DND-41 (cell line): ENCODE data around the gene VPS72.

ENCODE experiments used
- ATAC-seq: fragments of 200-7000 bp; cut with Tn5 transposase; 3 replicates; pipeline ENCODE4 v1.9.1; 2021; ENCODE audit warnings: low read depth; ENCODE audit not compliant: insufficient read depth
- DNase-seq: peaks from one replicate; pipeline ENCODE4 v3.0.0-alpha.2; 2020
- H2AFZ ChIP-seq: 2 replicates; pipeline ENCODE4 v1.6.0; 2012; ENCODE audit warnings: low read depth, low read length
- H3K27ac ChIP-seq: 2 replicates; pipeline ENCODE4 v1.5.1; 2012; ENCODE audit warnings: low read length, inconsistent platforms
- H3K27me3 ChIP-seq: fragments of 200-600 bp; sonication (generic); 2 replicates; pipeline ENCODE4 v1.6.0; 2012; ENCODE audit warnings: low read length, mild to moderate bottlenecking, inconsistent platforms; ENCODE audit not compliant: insufficient read depth, poor library complexity
- H3K36me3 ChIP-seq: 2 replicates; pipeline ENCODE4 v1.5.1; 2012; ENCODE audit warnings: low read length, inconsistent platforms; ENCODE audit not compliant: insufficient read depth
- H3K4me1 ChIP-seq: 2 replicates; pipeline ENCODE4 v1.5.1; 2012; ENCODE audit warnings: mild to moderate bottlenecking, low read length; ENCODE audit not compliant: insufficient read depth
- H3K4me2 ChIP-seq: 2 replicates; pipeline ENCODE4 v1.6.0; 2012; ENCODE audit warnings: mild to moderate bottlenecking, moderate library complexity, low read length, inconsistent platforms; ENCODE audit not compliant: insufficient read depth
- H3K4me3 ChIP-seq, 2 experiments: fragments of 200-600 bp in 1 of 2; shearing (Covaris generic) in 1 of 2; 2 replicates each; pipeline ENCODE4 v1.5.1; 2012 to 2016; ENCODE audit warnings: inconsistent platforms in 2 of 2, low read length in 2 of 2, mild to moderate bottlenecking in 2 of 2, low read depth in 1 of 2, moderate library complexity in 1 of 2
- H3K79me2 ChIP-seq: 2 replicates; pipeline ENCODE4 v1.6.0; 2012; ENCODE audit warnings: low read length, inconsistent platforms; ENCODE audit not compliant: insufficient read depth
- H3K9ac ChIP-seq: 2 replicates; pipeline ENCODE4 v1.6.0; 2012; ENCODE audit warnings: low read depth, mild to moderate bottlenecking, inconsistent platforms, low read length, moderate library complexity
- H3K9me3 ChIP-seq: 2 replicates; pipeline ENCODE4 v1.5.1; 2012; ENCODE audit warnings: low read length, moderate library complexity, mild to moderate bottlenecking, inconsistent platforms; ENCODE audit not compliant: insufficient read depth, severe bottlenecking
- H4K20me1 ChIP-seq: 2 replicates; pipeline ENCODE4 v1.6.0; 2012; ENCODE audit warnings: low read length; ENCODE audit not compliant: insufficient read depth
- CTCF ChIP-seq: IDR thresholded peaks from 2 replicates; pipeline ENCODE4 v1.5.1; 2012; ENCODE audit warnings: borderline replicate concordance, low read length, moderate library complexity, mild to moderate bottlenecking; ENCODE audit not compliant: poor library complexity, severe bottlenecking; ENCODE audit errors: extremely low read depth
- EZH2 ChIP-seq: IDR thresholded peaks from 3 replicates; pipeline ENCODE4 v1.6.1; 2012; ENCODE audit warnings: borderline replicate concordance, low read depth, mild to moderate bottlenecking, moderate library complexity, low read length, inconsistent platforms; ENCODE audit not compliant: severe bottlenecking

Gene VPS72

DNA sequence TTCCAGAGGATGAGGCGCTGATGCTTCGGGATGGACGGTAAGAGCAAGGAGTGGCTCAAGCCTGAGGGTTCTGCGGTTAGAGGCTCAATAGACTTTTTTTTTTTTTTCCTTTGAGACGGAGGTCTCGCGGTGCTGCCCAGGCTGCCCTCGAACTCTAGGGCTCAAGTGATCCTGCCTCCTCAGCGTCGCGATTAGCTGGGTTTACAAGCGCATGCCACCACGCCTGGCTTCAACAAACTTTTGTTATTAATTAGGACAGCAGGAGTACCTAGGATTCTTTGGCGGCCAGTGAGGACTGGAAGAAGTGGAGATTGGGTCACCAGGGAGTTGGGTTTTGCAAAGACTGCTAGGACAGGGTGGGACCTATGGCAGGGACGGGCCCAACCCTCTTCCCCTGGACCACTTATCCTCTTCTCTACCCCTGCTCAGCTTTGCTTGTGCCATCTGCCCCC, 23.5 kb downstream of the VPS72 start:
- H3K36me3 ChIP-seq: peaks cover 39% of the 10 kb centered on the region
- ATAC-seq: no peak
- peak overlapping the region; percentile 75 for H3K27ac ChIP-seq
- H3K27me3 ChIP-seq: no peaks in the 10 kb centered on the region
- TF ChIP-seq EZH2 (no peak), CTCF (no peak)
- peaks cover 31% of the 10 kb centered on the region for H3K4me1 ChIP-seq
- peak; percentile 24 for DNase-seq
- H3K4me3 ChIP-seq: peak overlapping the region; percentile 89 to 91
- H2AFZ ChIP-seq: peak overlapping the region; percentile 91
- no peaks in the 10 kb centered on the region for H4K20me1 ChIP-seq
- peaks cover 38% of the 10 kb centered on the region for H3K79me2 ChIP-seq
- H3K9ac ChIP-seq: peak overlapping the region; percentile 71
- H3K9me3 ChIP-seq: no peaks in the 10 kb centered on the region
- H3K4me2 ChIP-seq: peak overlapping the region; percentile 96

DNA sequence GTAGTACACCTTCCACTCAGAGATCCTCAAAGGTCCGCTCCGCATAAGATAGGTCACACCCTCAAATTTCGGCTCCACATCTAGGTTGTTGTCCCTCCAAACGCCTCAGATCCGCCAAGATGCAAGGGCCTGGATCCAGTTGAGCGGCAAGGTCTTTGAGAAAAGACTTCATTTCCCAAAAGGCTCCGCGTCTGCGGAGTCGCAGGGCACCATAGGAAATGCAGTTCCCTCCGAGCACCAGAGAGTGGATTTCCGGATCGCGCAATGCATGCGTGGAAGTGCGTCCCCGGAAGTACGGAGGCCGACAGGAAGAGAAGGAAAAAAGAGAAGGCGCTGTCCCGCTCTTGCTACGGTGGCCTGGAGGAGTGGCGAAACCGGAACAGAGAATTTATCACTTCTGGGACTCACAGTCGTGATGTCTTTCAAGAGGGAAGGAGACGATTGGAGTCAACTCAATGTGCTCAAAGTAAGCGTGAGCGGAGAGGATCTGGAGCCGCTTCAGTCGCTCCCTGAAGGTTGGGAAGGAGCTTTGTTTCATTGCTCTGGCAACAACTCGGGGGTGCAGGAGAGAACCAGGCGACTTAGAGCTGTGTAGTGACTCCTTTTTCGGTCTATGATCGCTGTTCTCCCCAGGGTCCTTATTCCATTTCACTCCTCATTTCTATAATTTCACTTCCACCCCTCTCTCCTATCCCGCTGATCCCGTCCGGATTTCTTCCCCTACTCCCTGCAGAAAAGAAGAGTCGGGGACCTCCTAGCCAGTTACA, 24.1 kb downstream of the VPS72 start, which contains the start of the genes LYSMD1 and SCNM1:
LYSMD1 (minus strand) TSS at position 165 of the 767 bp plus-strand sequence. CDS start 644 bp downstream, outside the sequence.
SCNM1 (plus strand) TSS at position 407 of the 767 bp plus-strand sequence; CDS start at position 416, 9 bp downstream.
- Histone ChIP-seq H3K79me2 (peaks cover 38% of the 10 kb centered on the region), H3K4me3 (peak within 1 kb of the TSS; percentile 89 to 91), H3K27ac (peak within 1 kb of the TSS; percentile 90), H3K4me1 (peaks cover 31% of the 10 kb centered on the region), H3K4me2 (peak within 1 kb of the TSS; percentile 96), H3K36me3 (peaks cover 43% of the 10 kb centered on the region), H3K9me3 (no peaks in the 10 kb centered on the region), H2AFZ (peak within 1 kb of the TSS; percentile 91), H3K9ac (peak within 1 kb of the TSS; percentile 71), H4K20me1 (no peaks in the 10 kb centered on the region), H3K27me3 (no peaks in the 10 kb centered on the region)
- peak; percentile 95 for ATAC-seq
- peak; percentile 98 for DNase-seq
- no peak for TF ChIP-seq EZH2
- no peak for TF ChIP-seq CTCF

GRCh38 chr1:151165281-151165737, 24.7 kb downstream of the VPS72 start:
- TF ChIP-seq CTCF (no peak), EZH2 (no peak)
- Histone ChIP-seq H4K20me1 (no peaks in the 10 kb centered on the region), H3K36me3 (peaks cover 43% of the 10 kb centered on the region), H2AFZ (peak overlapping the region; percentile 91), H3K27me3 (no peaks in the 10 kb centered on the region), H3K4me2 (peak overlapping the region; percentile 96), H3K79me2 (peaks cover 38% of the 10 kb centered on the region), H3K27ac (peak overlapping the region; percentile 90), H3K4me3 (peak overlapping the region; percentile 89 to 91), H3K9me3 (no peaks in the 10 kb centered on the region), H3K9ac (peak overlapping the region; percentile 71), H3K4me1 (peaks cover 31% of the 10 kb centered on the region)
- ATAC-seq (peak; percentile 38), DNase-seq (peak; percentile 48)
